Measurements from ENCODE around the gene SEMA5B. TPM values are rescaled to one million over a fixed set of nuclear protein-coding genes. Genes with fewer than 3 reads are reported as not detected.

Gene SEMA5B
- total and polyA plus RNA-seq, 2 experiments from 2014 or later, result 8.0 to 26.8 TPM

DNA sequence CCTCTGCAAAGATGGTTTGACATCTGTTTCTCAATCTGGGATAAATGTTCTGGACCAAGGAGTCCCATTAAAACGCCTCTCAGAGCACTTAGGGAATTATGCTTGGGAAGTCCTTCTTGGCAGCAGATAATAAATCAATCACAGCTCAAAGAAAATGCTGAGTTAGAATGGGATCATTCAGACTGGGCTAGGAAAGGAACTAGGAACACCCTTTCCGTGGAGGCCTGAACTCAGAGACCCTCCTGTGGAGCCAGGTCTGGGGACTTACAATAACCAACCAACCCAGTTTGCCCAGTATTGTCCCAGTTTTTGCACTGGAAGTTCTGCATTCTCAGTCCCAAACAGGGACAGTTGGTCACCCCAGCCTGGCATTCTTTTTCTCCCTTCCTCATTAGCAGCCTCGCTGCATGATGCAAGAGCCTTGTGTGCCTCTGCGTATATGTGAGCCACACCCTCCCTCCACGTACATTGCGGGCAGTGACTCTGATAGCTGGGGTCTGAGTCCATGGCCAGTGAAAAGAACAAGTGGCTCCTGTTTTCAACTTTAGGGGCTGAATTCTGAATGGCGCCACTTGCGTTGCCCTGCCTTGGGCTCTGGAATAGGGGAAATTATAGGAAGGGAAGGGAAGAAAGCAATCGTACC, 88.7 kb downstream of the SEMA5B start:
- Mint-ChIP-seq H3K27ac (no peak overlapping the region), H3K27me3 (ENCODE audit: insufficient read depth, low read depth, poor library complexity) (peaks cover 5% of the 10 kb centered on the region)
- DNase-seq (ENCODE audit: low spot score), result no peak

More for the DNA sequence above, 88.7 kb downstream of the SEMA5B start:
- no peak overlapping the region for H3K4me2 ChIP-seq
- no peaks in the 10 kb centered on the region; the same call in 1 of the 2 replicates for H3K36me3 ChIP-seq (ENCODE audit: insufficient read depth)
- 0 out of 2 replicates have a peak, but pooled peaks cover 5% of the 10 kb centered on the region for H3K4me1 ChIP-seq (ENCODE audit: insufficient read depth)
- Mint-ChIP-seq H3K36me3 (ENCODE audit: low read depth) (no peaks in the 10 kb centered on the region), H3K4me1 (peaks cover 4% of the 10 kb centered on the region), H3K4me3 (no peak overlapping the region), H3K9me3 (no peaks in the 10 kb centered on the region)
- H3K27ac ChIP-seq (ENCODE audit: low read depth), result no peak overlapping the region
- no peak for ATAC-seq
- no peaks in the 10 kb centered on the region for H3K79me2 ChIP-seq (replicated peaks; ENCODE audit: insufficient read depth)
- no peaks in the 10 kb centered on the region for H3K9me2 ChIP-seq (ENCODE audit: insufficient read depth)
- no peaks in the 10 kb centered on the region for H3F3A ChIP-seq (replicated peaks; ENCODE audit: low read depth)
- H3K27me3 ChIP-seq (ENCODE audit: insufficient read depth), result no peaks in the 10 kb centered on the region
- no peaks in the 10 kb centered on the region for H4K20me1 ChIP-seq (replicated peaks; ENCODE audit: insufficient read depth)
- H2AFZ ChIP-seq, result no peak overlapping the region
- TF ChIP-seq ZNF462 (CRISPR knock-in tag; IDR thresholded peaks at IDR 0.05) (no peak), ZNF331 (CRISPR knock-in tag; IDR thresholded peaks at IDR 0.05; ENCODE audit: low read depth) (no peak), EZH2 (IDR thresholded peaks at IDR 0.05; ENCODE audit: low read depth, unreplicated experiment) (no peak), POLR2AphosphoS5 (IDR thresholded peaks at IDR 0.05; ENCODE audit: low read depth) (no peak), JUNB (IDR thresholded peaks at IDR 0.05; ENCODE audit: unreplicated experiment) (no peak), EZH2phosphoT487 (IDR thresholded peaks at IDR 0.05; ENCODE audit: unreplicated experiment) (no peak), ZNF114 (CRISPR knock-in tag; IDR thresholded peaks at IDR 0.05) (no peak), REST (IDR thresholded peaks at IDR 0.05; ENCODE audit: unreplicated experiment) (no peak), CREB1 (CRISPR knock-in tag; IDR thresholded peaks at IDR 0.05; ENCODE audit: low read depth) (no peak), CTCF (conservative IDR thresholded peaks at IDR 0.05; ENCODE audit: low read depth in 2 of 2) (no peak), NANOG (IDR thresholded peaks at IDR 0.05; ENCODE audit: borderline replicate concordance) (no peak), STAT1 (IDR thresholded peaks at IDR 0.05; ENCODE audit: unreplicated experiment) (no peak)
- TF ChIP-seq, protein P1, sequence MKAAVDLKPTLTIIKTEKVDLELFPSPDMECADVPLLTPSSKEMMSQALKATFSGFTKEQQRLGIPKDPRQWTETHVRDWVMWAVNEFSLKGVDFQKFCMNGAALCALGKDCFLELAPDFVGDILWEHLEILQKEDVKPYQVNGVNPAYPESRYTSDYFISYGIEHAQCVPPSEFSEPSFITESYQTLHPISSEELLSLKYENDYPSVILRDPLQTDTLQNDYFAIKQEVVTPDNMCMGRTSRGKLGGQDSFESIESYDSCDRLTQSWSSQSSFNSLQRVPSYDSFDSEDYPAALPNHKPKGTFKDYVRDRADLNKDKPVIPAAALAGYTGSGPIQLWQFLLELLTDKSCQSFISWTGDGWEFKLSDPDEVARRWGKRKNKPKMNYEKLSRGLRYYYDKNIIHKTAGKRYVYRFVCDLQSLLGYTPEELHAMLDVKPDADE (IDR thresholded peaks at IDR 0.05), result no peak
- H3K4me3 ChIP-seq, result no peak overlapping the region
